Activated T-helper 9 cell treated with anti-CD3 and anti-CD28 coated beads, Interleukin-2, amount 50 U/mL, for 16 hours (primary cell): ENCODE data around the gene C3orf18.

Experiments used
- DNase-seq: peaks from one replicate; pipeline ENCODE4 v3.0.0-alpha.2; 2020; ENCODE audit warnings: low read depth

C3orf18 gene

GRCh38 chr3:50567386-50568167 lies at the start of gene C3orf18:
C3orf18 (minus strand) TSS chr3:50567747; CDS start chr3:50565699, 2,048 bp downstream.
- DNase-seq = peak; percentile 91

- DNase-seq = peak; percentile 89
Measured at GRCh38 chr3:50616770-50617095, 49.2 kb upstream of the C3orf18 start.

- peak; percentile 71 for DNase-seq
Measured at GRCh38 chr3:50616003-50616769, 48.6 kb upstream of the C3orf18 start.

GRCh38 chr3:50615190-50615589 lies 47.6 kb upstream of the C3orf18 start:
- no peak for DNase-seq

- DNase-seq = no peak
Measured at GRCh38 chr3:50612970-50613846, 45.7 kb upstream of the C3orf18 start.

- no peak for DNase-seq
Measured at GRCh38 chr3:50612234-50612882, 44.8 kb upstream of the C3orf18 start.

- DNase-seq = peak; percentile 93
Measured at GRCh38 chr3:50611464-50612233, 44.1 kb upstream of the C3orf18 start, which contains the start of gene CISH. CISH (minus strand) TSS chr3:50611774; CDS start chr3:50611650, 124 bp downstream.

GRCh38 chr3:50610992-50611463 lies 43.5 kb upstream of the C3orf18 start:
- DNase-seq = no peak

- DNase-seq = no peak
Measured at GRCh38 chr3:50610181-50610971, 42.8 kb upstream of the C3orf18 start.

- no peak for DNase-seq
Measured at GRCh38 chr3:50609763-50610085, 42.2 kb upstream of the C3orf18 start.

GRCh38 chr3:50609071-50609762 lies 41.7 kb upstream of the C3orf18 start:
- no peak for DNase-seq

GRCh38 chr3:50608278-50608677 lies 40.7 kb upstream of the C3orf18 start:
- DNase-seq = no peak

- no peak for DNase-seq
Measured at GRCh38 chr3:50607271-50608091, 39.9 kb upstream of the C3orf18 start.

GRCh38 chr3:50606596-50606995 lies 39.0 kb upstream of the C3orf18 start:
- DNase-seq = no peak

- DNase-seq = no peak
Measured at GRCh38 chr3:50605901-50606326, 38.4 kb upstream of the C3orf18 start.

GRCh38 chr3:50604628-50605588 lies 37.4 kb upstream of the C3orf18 start:
- no peak for DNase-seq

GRCh38 chr3:50604110-50604621 lies 36.6 kb upstream of the C3orf18 start:
- DNase-seq = no peak
